Measurements from ENCODE around the gene KDM5C.

- TF ChIP-seq POLR2A (IDR thresholded peaks at IDR 0.05) (no peak), CTCF (IDR thresholded peaks at IDR 0.05) (no peak)
Observed at GRCh38 chrX:53153581-53153980, 71.4 kb downstream of the KDM5C start.
